Measurements from ENCODE around the gene STK40.

GRCh38 chr1:36389999-36390398, 4.3 kb upstream of the STK40 start:
- TF ChIP-seq POLR2AphosphoS5 (IDR thresholded peaks at IDR 0.05; ENCODE audit: low read depth, low read length) (no peak), POLR2A (IDR thresholded peaks at IDR 0.05; ENCODE audit: low read depth, low read length) (no peak), SPI1 (IDR thresholded peaks at IDR 0.05; ENCODE audit: low read depth, low read length) (no peak), PAX5 (IDR thresholded peaks at IDR 0.05; ENCODE audit: insufficient read depth, low read length, severe bottlenecking) (no peak), TAF1 (IDR thresholded peaks at IDR 0.05; ENCODE audit: low read depth, low read length) (no peak), POU2F2 (IDR thresholded peaks at IDR 0.05; ENCODE audit: low read depth, low read length) (no peak)

Measured in GM12891 (cell line).